GM18870 (cell line): ENCODE data around the gene SHISA7.
"Not testable (repeated sequence)": the region's sequence is repeated elsewhere in the genome, so short reads cannot be mapped to it uniquely, and the experiment has no call there.

Experiments used
- ATAC-seq: cut with Tn5 transposase; IDR thresholded peaks from one replicate; pipeline ENCODE4 v1.9.1; 2021; ENCODE audit warnings: moderate library complexity; ENCODE audit not compliant: unreplicated experiment

SHISA7 gene

DNA sequence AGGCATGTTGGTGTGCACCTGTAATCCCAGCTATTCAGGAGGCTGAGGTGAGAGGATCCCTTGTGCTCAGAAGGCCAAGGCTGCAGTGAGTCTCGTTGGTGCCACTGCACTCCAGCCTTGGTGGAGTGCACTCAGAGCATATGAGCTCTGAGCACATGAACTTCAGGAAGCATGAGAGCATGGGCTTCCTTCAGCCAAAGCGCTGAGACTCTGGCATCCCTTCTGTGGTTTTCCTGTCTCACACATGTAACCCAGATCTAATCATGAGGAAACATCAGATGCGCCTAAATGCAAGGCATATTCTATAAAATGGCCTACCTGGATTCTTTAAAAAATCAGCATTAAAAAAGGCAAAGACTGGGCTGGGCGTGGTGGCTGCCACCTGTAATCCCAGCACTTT, 21.8 kb downstream of the SHISA7 start:
- not testable (repeated sequence) for ATAC-seq

- no peak for ATAC-seq
These were observed 23.4 kb downstream of the SHISA7 start for GRCh38 chr19:55419624-55420236.

DNA sequence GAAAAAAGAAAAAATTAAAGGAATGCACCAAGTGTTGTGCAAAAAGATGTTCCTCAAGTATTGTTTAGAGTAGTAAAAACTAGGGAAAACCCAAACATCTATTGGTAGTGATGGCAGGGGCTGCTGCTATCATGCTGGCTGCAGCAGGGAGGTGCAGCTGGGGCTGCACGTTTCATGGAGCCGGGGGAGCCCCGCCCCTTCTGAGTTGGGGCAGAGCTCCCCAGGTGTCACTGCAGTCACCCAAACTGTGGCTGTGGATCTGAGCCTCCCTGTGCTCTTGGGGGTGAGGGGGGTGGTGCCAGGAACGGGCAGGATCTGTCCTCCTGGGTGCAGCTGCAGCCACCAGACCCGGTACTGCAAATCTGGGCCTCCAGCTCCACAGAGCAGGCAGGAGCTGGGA, 24.0 kb downstream of the SHISA7 start:
- ATAC-seq = no peak

DNA sequence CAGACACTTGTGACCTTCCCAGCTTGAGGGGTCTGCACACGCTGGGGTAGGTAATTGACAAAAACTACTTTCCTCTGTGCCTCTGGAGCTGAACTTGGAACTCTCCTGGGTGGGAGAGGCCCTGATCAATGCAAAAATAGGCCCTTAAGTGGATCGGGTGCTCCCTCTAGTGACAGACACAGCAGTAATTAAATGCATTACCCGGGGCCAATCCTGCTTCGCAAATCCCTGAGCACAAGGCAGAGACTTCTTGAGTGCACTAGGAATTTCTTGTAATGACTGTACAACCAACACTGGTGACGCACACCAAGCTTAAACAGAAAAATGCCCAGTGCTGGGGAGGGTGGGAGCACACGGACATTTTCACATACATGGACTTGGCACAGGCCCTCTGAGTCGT, 24.9 kb downstream of the SHISA7 start:
- no peak for ATAC-seq

GRCh38 chr19:55410168-55410567, 32.9 kb downstream of the SHISA7 start:
- no peak for ATAC-seq

DNA sequence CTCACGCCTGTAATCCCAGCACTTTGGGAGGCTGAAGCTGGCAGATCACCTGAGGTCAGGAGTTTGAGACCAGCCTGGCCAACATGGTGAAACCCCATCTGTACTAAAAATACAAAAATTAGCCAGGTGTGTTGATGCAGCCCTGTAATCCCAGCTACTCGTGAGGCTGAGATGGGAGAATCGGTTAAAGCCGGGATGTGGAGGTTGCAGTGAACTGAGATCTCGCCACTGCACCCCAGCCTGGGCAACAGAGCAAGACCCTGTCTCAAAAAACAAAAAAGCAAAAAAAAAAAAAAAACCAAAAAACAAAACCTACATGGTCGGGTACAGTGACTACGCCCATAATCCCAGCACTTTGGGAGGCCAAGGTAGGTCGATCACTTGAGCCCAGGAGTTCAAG, 33.9 kb downstream of the SHISA7 start:
- ATAC-seq = not testable (repeated sequence)

GRCh38 chr19:55408533-55408872, 34.6 kb downstream of the SHISA7 start:
- ATAC-seq = no peak

GRCh38 chr19:55407800-55408532, 35.1 kb downstream of the SHISA7 start:
- ATAC-seq = peak; percentile 77

- ATAC-seq = peak; percentile 59
These were observed 35.6 kb downstream of the SHISA7 start, which contains the start of gene UBE2S for GRCh38 chr19:55407550-55407799. Gene UBE2S (minus strand): TSS chr19:55407788. CDS start chr19:55407589, 199 bp downstream.

DNA sequence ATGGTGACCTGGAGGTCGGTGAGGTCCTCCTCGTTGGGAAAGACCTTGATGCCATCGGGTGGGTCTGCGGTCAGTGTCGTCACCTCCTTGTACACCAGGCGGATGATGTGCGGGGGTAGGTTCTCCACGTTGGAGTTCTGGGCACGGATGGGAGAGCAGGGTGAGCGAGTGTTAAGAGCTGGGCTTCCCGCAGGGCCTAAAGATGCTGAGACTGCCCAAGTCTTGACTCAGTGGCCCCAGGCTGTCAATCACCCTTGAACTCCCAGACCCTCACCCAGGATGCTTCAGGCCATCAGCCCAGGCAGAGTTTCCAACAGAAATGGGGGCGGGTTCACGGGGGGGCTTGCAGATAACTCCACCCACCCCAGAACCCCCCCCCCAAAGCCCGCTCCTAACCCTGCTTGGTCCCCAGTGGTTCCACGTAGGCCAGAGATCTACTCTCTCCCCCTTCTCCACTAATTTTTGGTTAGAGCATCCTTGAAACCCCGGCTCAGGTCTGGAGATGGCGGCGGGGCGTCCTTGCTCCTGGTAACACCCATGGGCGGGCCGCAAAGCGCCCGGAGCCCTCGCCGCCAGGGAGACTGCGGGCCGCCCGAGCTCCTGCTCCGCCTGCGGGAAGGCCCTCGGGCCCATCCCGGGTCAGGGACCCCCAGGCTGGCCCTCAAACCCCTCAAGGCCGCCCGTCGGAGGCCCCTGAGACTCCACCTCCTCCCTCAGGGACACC, 36.1 kb downstream of the SHISA7 start:
- peak; percentile 3 for ATAC-seq

DNA sequence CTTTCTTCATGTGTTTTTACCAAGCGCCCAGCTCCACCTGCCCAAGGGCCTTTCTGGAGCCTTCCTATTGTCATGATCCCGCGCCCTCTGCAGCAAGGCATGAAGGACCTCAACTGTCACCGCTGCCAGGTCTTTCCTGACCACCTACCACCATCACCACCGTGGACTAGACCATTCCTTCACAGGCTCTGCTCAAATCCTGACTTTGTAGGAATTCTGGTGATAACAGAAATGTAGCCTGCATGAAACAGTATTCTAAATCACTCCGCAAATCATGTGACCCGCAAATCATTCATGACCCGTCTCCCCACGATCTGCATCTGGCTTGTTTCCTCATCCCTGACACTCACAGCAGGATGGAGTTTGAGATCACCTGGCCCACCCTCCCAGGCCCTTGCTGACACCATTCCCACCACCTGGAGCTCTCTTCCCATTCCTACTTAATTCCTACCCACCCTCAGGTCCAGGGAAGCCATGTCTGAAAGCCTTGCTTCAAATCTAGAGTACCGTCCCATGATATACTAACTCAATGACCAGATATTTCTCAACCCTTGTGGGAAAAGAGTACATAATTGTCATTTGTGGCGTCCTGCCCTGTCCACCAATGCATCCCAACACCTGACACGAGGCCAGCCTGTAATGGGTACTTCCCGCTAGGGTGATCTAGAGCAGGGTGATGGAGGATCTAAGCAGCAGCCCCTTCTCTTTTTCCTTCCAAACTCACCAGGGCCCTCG, 36.8 kb downstream of the SHISA7 start:
- ATAC-seq = no peak

DNA sequence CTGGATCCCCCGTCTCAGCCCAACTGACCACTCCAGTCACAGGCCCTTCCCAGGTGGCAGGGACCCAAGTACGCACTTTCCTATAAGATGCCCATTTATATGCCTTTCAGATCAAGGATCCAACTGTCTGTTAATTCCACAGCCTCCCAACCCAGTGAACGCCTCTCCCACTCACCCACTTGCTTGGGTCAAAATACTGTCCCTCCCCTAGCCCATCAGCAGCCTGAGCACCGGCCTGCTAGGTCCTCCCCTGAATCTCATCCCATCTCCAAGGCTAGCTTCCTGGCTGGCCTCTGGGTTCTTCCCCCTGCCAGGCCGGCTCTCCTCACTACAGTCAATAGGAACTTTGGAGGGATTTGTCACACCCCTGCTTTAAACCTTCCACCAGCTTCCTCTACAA, 37.5 kb downstream of the SHISA7 start:
- no peak for ATAC-seq

GRCh38 chr19:55402509-55402908, 40.6 kb downstream of the SHISA7 start:
- no peak for ATAC-seq

- ATAC-seq = not testable (repeated sequence)
These were observed 41.7 kb downstream of the SHISA7 start for GRCh38 chr19:55401390-55401789.

GRCh38 chr19:55400281-55401087, 42.6 kb downstream of the SHISA7 start:
- ATAC-seq = no peak

DNA sequence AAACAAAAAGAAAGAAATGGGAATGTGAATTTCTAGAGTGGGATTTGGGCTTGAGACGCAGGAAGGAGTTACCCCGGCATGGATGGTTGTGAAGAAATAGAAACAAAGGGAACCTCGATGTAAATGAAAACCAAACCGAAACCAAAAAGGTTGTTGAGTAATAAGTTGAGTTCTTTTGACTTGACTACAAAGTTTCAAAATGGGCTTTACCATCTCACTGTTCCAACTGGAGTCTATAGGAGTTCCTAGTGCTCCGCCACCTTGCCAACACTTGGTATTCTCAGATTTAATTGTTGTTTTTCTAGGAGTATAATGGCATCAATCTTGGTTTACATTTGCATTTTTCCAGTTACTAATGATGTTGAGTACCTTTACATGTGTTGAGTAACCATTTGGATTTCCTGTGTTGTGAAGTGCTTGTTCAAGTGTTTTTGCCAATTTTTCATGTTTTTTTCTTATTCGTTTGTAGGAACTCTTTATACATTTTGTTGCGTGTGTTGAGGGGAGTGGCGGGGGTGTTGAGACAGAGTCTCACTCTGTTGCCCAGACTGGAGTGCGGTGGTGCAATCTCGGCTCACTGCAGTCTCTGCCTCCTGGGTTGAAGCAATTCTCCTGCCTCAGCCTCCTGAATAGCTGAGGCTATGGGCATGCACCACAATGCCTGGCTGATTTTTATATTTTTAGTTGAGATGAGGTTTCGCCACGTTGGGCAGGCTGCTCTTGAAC, 44.7 kb downstream of the SHISA7 start:
- no peak for ATAC-seq

- no peak for ATAC-seq
These were observed 50.0 kb downstream of the SHISA7 start for GRCh38 chr19:55392820-55393761.

DNA sequence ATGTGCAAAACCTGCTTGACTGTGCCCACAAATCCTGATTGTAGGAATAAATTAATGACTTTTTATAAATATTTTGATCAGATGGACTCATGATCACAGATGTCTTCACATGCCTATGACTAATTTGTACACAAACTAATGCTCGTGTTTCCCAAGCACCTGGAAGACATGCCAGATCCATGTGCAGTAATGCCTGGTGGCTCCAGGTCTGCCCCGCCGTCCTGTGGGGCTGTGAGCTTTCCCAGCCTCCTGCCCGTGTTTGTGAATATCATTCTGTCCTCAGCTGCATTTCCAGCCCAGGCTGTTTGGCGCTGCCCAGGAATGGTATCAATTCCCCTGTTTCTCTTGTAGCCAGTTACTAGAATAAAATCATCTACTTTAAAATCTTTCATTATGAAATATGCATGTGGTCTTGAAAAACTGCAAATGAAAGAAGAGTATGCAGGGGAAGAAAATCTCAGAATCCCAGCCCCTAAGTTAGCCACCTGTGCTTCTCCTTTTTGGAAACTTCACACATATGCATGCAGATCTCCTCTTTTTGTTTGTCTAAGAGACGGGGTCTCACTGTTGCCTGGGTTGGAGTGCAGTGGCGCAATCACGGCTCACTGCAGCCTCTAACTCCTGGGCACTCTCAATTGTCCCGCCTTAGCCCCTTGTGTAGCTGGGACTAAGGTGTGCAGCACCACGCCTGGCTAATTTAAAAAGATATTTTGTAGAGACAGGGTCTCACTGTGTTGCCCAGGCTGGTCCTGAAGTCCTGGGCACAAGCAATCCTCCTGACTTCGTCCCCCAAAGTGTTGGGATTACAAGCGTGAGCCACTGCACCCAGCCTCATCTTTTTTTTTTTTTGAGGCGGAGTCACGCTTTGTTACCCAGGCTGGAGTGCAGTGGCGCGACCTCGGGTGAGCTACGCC, 51.1 kb downstream of the SHISA7 start:
- no peak for ATAC-seq
